Motor neuron (in vitro differentiated cells): Measurements from ENCODE around the gene ADGRG2. TPM values are rescaled to one million over a fixed set of nuclear protein-coding genes. Genes with fewer than 3 reads are reported as not detected.

Experiments
- ATAC-seq, 8 experiments: fragments of 200-7000 bp; cut with Tn5 transposase; replicated peaks in 6 of 8; 2 replicates each; pipeline ENCODE4 v1.8.0; 2021; ENCODE audit warnings: mild to moderate bottlenecking in 8 of 8, moderate library complexity in 8 of 8
- H3K27ac ChIP-seq, 2 donors: fragments of 250-450 bp; sonication (Bioruptor Pico); 2 replicates each; pipeline ENCODE4 v1.9.0; 2021; ENCODE audit warnings: antibody characterized with exemption in 2 of 2, mild to moderate bottlenecking in 2 of 2, moderate library complexity in 1 of 2
- H3K4me1 ChIP-seq, 2 donors: fragments of 250-450 bp; sonication (Bioruptor Pico); replicated peaks in 1 of 2; 2 replicates each; pipeline ENCODE4 v1.6.1; 2021; ENCODE audit warnings: antibody characterized with exemption in 2 of 2, mild to moderate bottlenecking in 2 of 2, moderate library complexity in 1 of 2
- H3K4me3 ChIP-seq, 5 donors: fragments of 250-450 bp; sonication (Bioruptor Pico); 2 replicates each; pipeline ENCODE4 v1.9.0; 2021; ENCODE audit warnings: antibody characterized with exemption in 5 of 5, mild to moderate bottlenecking in 5 of 5, moderate library complexity in 4 of 5
- WGBS, 10 experiments: fragments of 450-650 bp; shearing (Covaris generic); methylation state at CpG; one replicate each; pipeline ENCODE4 v1.0.0; 2022; 5-methylcytosine and 5-hydroxymethylcytosine counted together
- in situ Hi-C, 9 experiments: fragments of 400-800 bp; cut with MboI; loops; one replicate each; pipeline ENCODE4 v1.15.0; 2021; ENCODE audit warnings: low sequenced_read_pairs in 9 of 9, low pct_unique_long_range_greater_than_20kb in 2 of 9; ENCODE audit not compliant: unreplicated experiment in 9 of 9
- total RNA-seq, 8 experiments: library from RNA; unstranded; fragments of 300-600 nt; gene quantifications; 2 replicates each; pipeline versions ENCODE4 v1.2.3 to v1.2.4, GENCODE V29; 2022

Gene ADGRG2
- total RNA-seq = 1 to 10 TPM in 2 of 8 experiments, under 1 TPM in 6; 0.66 to 5.4 (median 0.85) TPM

- in situ Hi-C loops = no loop called here
- Histone ChIP-seq H3K4me1 (no peaks in the 10 kb centered on the region), H3K27ac (no peak within 1 kb of the TSS), H3K4me3 (peak within 1 kb of the TSS; percentile 21 to 53 (median 44))
- no CpG with 5 or more reads among the region's 107 CpGs for WGBS, 10 experiments
- peak; percentile 61 to 91 (median 76) for ATAC-seq
These were observed at the start of gene ADGRG2 for GRCh38 chrX:19121898-19122640. ADGRG2 (minus strand) TSS chrX:19122468; CDS start chrX:19068834, 53,634 bp downstream.

GRCh38 chrX:19168609-19169008 is 46.3 kb upstream of the ADGRG2 start:
- H3K4me1 ChIP-seq = no peaks in the 10 kb centered on the region
- WGBS, 10 experiments = 30 to 90% (median 40%) methylated on average over 2 to 4 of the region's 5 CpGs; no CpG with 5 or more reads in 7 of the 10 experiments
- no peak for ATAC-seq
- H3K4me3 ChIP-seq = no peak overlapping the region
- no peak overlapping the region for H3K27ac ChIP-seq
- in situ Hi-C loops = no loop called here

GRCh38 chrX:19162851-19163250 is 40.6 kb upstream of the ADGRG2 start:
- Histone ChIP-seq H3K4me3 (no peak overlapping the region), H3K4me1 (no peaks in the 10 kb centered on the region), H3K27ac (no peak overlapping the region)
- 0 to 100% (median 44%) methylated on average over 1 to 5 of the region's 8 CpGs; no CpG with 5 or more reads in 4 of the 10 experiments for WGBS, 10 experiments
- no peak for ATAC-seq
- in situ Hi-C loops = no loop called here

- Histone ChIP-seq H3K4me3 (no peak overlapping the region), H3K4me1 (no peaks in the 10 kb centered on the region), H3K27ac (no peak overlapping the region)
- WGBS, 10 experiments = 8% methylated on average over 4 of the region's 4 CpGs; no CpG with 5 or more reads in 9 of the 10 experiments
- ATAC-seq = peak in 6 of 8 experiments; percentile 47 to 99 (median 68)
- in situ Hi-C loops = no loop called here
These were observed 33.9 kb upstream of the ADGRG2 start for GRCh38 chrX:19156186-19156585.

GRCh38 chrX:19152762-19153161 is 30.5 kb upstream of the ADGRG2 start:
- 0 to 100% (median 34%) methylated on average over 1 to 2 of the region's 2 CpGs; no CpG with 5 or more reads in 4 of the 10 experiments for WGBS, 10 experiments
- no peak overlapping the region for H3K4me3 ChIP-seq
- ATAC-seq = no peak
- H3K27ac ChIP-seq = no peak overlapping the region
- in situ Hi-C loops = no loop called here
- H3K4me1 ChIP-seq = no peaks in the 10 kb centered on the region

GRCh38 chrX:19137067-19137466 is 14.8 kb upstream of the ADGRG2 start:
- in situ Hi-C loops = no loop called here
- Histone ChIP-seq H3K4me1 (no peaks in the 10 kb centered on the region), H3K4me3 (no peak overlapping the region), H3K27ac (no peak overlapping the region)
- 0 to 70% methylated on average over 2 of the region's 2 CpGs; no CpG with 5 or more reads in 8 of the 10 experiments for WGBS, 10 experiments
- ATAC-seq = peak in 2 of 8 experiments; percentile 35 to 51

GRCh38 chrX:19133784-19134183 is 11.5 kb upstream of the ADGRG2 start:
- no peak for ATAC-seq
- in situ Hi-C loops = no loop called here
- H3K4me1 ChIP-seq = no peaks in the 10 kb centered on the region
- no peak overlapping the region for H3K4me3 ChIP-seq
- 14 to 100% (median 57%) methylated on average over 1 to 5 of the region's 5 CpGs; no CpG with 5 or more reads in 7 of the 10 experiments for WGBS, 10 experiments
- no peak overlapping the region for H3K27ac ChIP-seq

GRCh38 chrX:19133231-19133630 is 11.0 kb upstream of the ADGRG2 start:
- Histone ChIP-seq H3K27ac (no peak overlapping the region), H3K4me1 (no peaks in the 10 kb centered on the region), H3K4me3 (no peak overlapping the region)
- 52% methylated on average over 2 of the region's 2 CpGs; no CpG with 5 or more reads in 9 of the 10 experiments for WGBS, 10 experiments
- no peak for ATAC-seq
- in situ Hi-C loops = no loop called here

GRCh38 chrX:19130628-19131027 is 8.4 kb upstream of the ADGRG2 start:
- ATAC-seq = no peak

GRCh38 chrX:19129694-19130093 is 7.4 kb upstream of the ADGRG2 start:
- ATAC-seq = no peak
- WGBS, 10 experiments = 71 to 80% methylated on average over 1 to 2 of the region's 3 CpGs; no CpG with 5 or more reads in 8 of the 10 experiments
- Histone ChIP-seq H3K4me3 (no peak overlapping the region), H3K27ac (no peak overlapping the region), H3K4me1 (no peaks in the 10 kb centered on the region)
- in situ Hi-C loops = no loop called here

More at GRCh38 chrX:19130628-19131027, 8.4 kb upstream of the ADGRG2 start:
- Histone ChIP-seq H3K4me3 (no peak overlapping the region), H3K27ac (no peak overlapping the region), H3K4me1 (no peaks in the 10 kb centered on the region)
- in situ Hi-C loops = no loop called here
- WGBS, 10 experiments = 60 to 72% (median 67%) methylated on average over 1 to 4 of the region's 4 CpGs; no CpG with 5 or more reads in 7 of the 10 experiments

- Histone ChIP-seq H3K4me1 (no peaks in the 10 kb centered on the region), H3K27ac (no peak overlapping the region), H3K4me3 (no peak overlapping the region)
- 0 to 80% (median 57%) methylated on average over 1 to 5 of the region's 5 CpGs; no CpG with 5 or more reads in 6 of the 10 experiments for WGBS, 10 experiments
- ATAC-seq = no peak
- in situ Hi-C loops = no loop called here
These were observed 5.4 kb upstream of the ADGRG2 start for GRCh38 chrX:19127649-19128168.

GRCh38 chrX:19122641-19123009 is 357 bp upstream of the ADGRG2 start:
- in situ Hi-C loops = no loop called here
- peak overlapping the region; percentile 21 to 53 (median 44) for H3K4me3 ChIP-seq
- H3K27ac ChIP-seq = no peak overlapping the region
- H3K4me1 ChIP-seq = no peaks in the 10 kb centered on the region
- 40% methylated on average over 1 of the region's 35 CpGs; no CpG with 5 or more reads in 9 of the 10 experiments for WGBS, 10 experiments
- no peak for ATAC-seq

GRCh38 chrX:19121466-19121865 is 802 bp downstream of the ADGRG2 start:
- Histone ChIP-seq H3K27ac (no peak overlapping the region), H3K4me3 (peak overlapping the region; percentile 21 to 53 (median 44)), H3K4me1 (no peaks in the 10 kb centered on the region)
- ATAC-seq = peak in 3 of 8 experiments; percentile 12 to 37 (median 20)
- 19% methylated on average over 3 of the region's 18 CpGs; no CpG with 5 or more reads in 9 of the 10 experiments for WGBS, 10 experiments
- in situ Hi-C loops = no loop called here
